H1 (cell line): ENCODE results near the gene ZFAND2B. TPM values are rescaled to one million over a fixed set of nuclear protein-coding genes. Genes with fewer than 3 reads are reported as not detected.

Experiments
- CTCF ChIA-PET: fragments of 300-600 bp; sonication (Branson Sonifier 250); formaldehyde crosslinking; loops from one replicate; lab custom pipeline; 2021; ENCODE audit not compliant: partially characterized antibody; lab: Charles Lee
- POLR2A ChIA-PET: fragments of 300-600 bp; sonication (Branson Sonifier 250); formaldehyde crosslinking; loops from one replicate; lab custom pipeline; 2021; ENCODE audit warnings: inconsistent platforms; ENCODE audit not compliant: partially characterized antibody; lab: Charles Lee
- DNase-seq, 2 experiments: peaks; one replicate each; pipeline versions ENCODE4 v3.0.0 to v3.0.0-alpha.2; 2010 to 2022; ENCODE audit warnings: low spot score in 2 of 2, low read depth in 1 of 2, mixed read lengths in 1 of 2
- FAIRE-seq: peaks from 2 replicates; lab custom pipeline; 2011; peaks lifted over from hg19 to GRCh38; lab: Jason Lieb, UNC
- H2AFZ ChIP-seq: 2 replicates; pipeline ENCODE4 v1.8.1; 2012; ENCODE audit warnings: low read length, inconsistent platforms
- H2AK5ac ChIP-seq: 2 replicates; pipeline ENCODE4 v1.6.1; 2013; ENCODE audit warnings: low read depth, low read length
- H2BK120ac ChIP-seq: replicated peaks from 2 replicates; pipeline ENCODE3; 2013; ENCODE audit warnings: low read depth, low read length, inconsistent platforms
- H2BK12ac ChIP-seq: 2 replicates; pipeline ENCODE4 v1.6.1; 2013; ENCODE audit warnings: low read depth, low read length
- H2BK15ac ChIP-seq: 2 replicates; pipeline ENCODE4 v1.6.1; 2013; ENCODE audit warnings: low read length
- H2BK20ac ChIP-seq: 2 replicates; pipeline ENCODE4 v1.6.1; 2013; ENCODE audit warnings: low read length
- H2BK5ac ChIP-seq: 2 replicates; pipeline ENCODE4 v1.6.1; 2013; ENCODE audit warnings: low read depth, low read length
- H3K14ac ChIP-seq: 2 replicates; pipeline ENCODE4 v1.6.1; 2013; ENCODE audit warnings: inconsistent platforms; ENCODE audit not compliant: insufficient read length
- H3K18ac ChIP-seq: 2 replicates; pipeline ENCODE4 v1.6.1; 2013; ENCODE audit warnings: low read length; ENCODE audit errors: extremely low read depth
- H3K23ac ChIP-seq: 2 replicates; pipeline ENCODE4 v1.6.1; 2013; ENCODE audit warnings: inconsistent platforms; ENCODE audit not compliant: insufficient read length
- H3K23me2 ChIP-seq: 2 replicates; pipeline ENCODE4 v1.6.1; 2013; ENCODE audit warnings: low read depth, low read length
- H3K27ac ChIP-seq: 2 replicates; pipeline ENCODE4 v1.6.1; 2011; ENCODE audit warnings: low read depth, low read length, inconsistent platforms
- H3K27me3 ChIP-seq, 4 experiments: replicated peaks in 1 of 4; 1 replicate in 1 of 4; 2 replicates in 3 of 4; pipeline versions ENCODE4 v1.6.1 to v1.8.1; 2011 to 2013; ENCODE audit warnings: low read length in 3 of 4, mild to moderate bottlenecking in 3 of 4, inconsistent platforms in 2 of 4, mixed read lengths in 2 of 4, moderate library complexity in 1 of 4; ENCODE audit not compliant: control insufficient read depth in 3 of 4, insufficient read depth in 3 of 4; ENCODE audit errors: extremely low read depth in 1 of 4
- H3K36me3 ChIP-seq, 4 experiments: 2 replicates each; pipeline versions ENCODE4 v1.6.1 to v1.8.1; 2011 to 2013; ENCODE audit warnings: mild to moderate bottlenecking in 4 of 4, low read length in 3 of 4, moderate library complexity in 2 of 4, control low read depth in 1 of 4, inconsistent platforms in 1 of 4; ENCODE audit not compliant: insufficient read depth in 4 of 4, control insufficient read depth in 2 of 4
- H3K4ac ChIP-seq: replicated peaks from 2 replicates; pipeline ENCODE3; 2013; ENCODE audit warnings: low read length, low read depth, mixed read lengths, inconsistent platforms; ENCODE audit not compliant: insufficient read length
- H3K4me1 ChIP-seq, 4 experiments: replicated peaks in 1 of 4; 1 replicate in 1 of 4; 2 replicates in 3 of 4; pipeline versions ENCODE4 v1.6.1 to v1.8.1; 2011 to 2013; ENCODE audit warnings: low read length in 3 of 4, inconsistent platforms in 2 of 4, mixed read lengths in 1 of 4; ENCODE audit not compliant: insufficient read depth in 4 of 4, control insufficient read depth in 3 of 4
- H3K4me2 ChIP-seq, 2 experiments: 2 replicates each; pipeline versions ENCODE4 v1.6.1 to v1.8.1; 2011 to 2013; ENCODE audit warnings: low read depth in 2 of 2, low read length in 2 of 2, control low read depth in 1 of 2, inconsistent platforms in 1 of 2, mild to moderate bottlenecking in 1 of 2; ENCODE audit not compliant: insufficient read depth in 1 of 2
- H3K4me3 ChIP-seq, 4 experiments: fragments of 200-600, 300-600 bp in 1 of 4; sonication (generic), shearing (Covaris generic), sonication (Bioruptor Twin) in 1 of 4; 2 replicates each; pipeline versions ENCODE4 v1.5.1 to v1.8.1; 2011 to 2016; ENCODE audit warnings: low read length in 4 of 4, low read depth in 3 of 4, control low read depth in 2 of 4, inconsistent platforms in 2 of 4, mild to moderate bottlenecking in 2 of 4, mixed read lengths in 1 of 4, moderate library complexity in 1 of 4; ENCODE audit not compliant: insufficient read depth in 2 of 4; ENCODE audit errors: extremely low read depth in 1 of 4
- H3K56ac ChIP-seq: replicated peaks from 2 replicates; pipeline ENCODE3; 2013; ENCODE audit warnings: low read depth, mild to moderate bottlenecking, mixed read lengths, low read length, inconsistent platforms; ENCODE audit not compliant: insufficient read length
- H3K79me1 ChIP-seq: 2 replicates; pipeline ENCODE4 v1.6.1; 2013; ENCODE audit warnings: low read depth, low read length, control low read depth
- H3K79me2 ChIP-seq, 2 experiments: 2 replicates each; pipeline versions ENCODE4 v1.6.1 to v1.8.1; 2012 to 2013; ENCODE audit warnings: low read length in 2 of 2, mild to moderate bottlenecking in 2 of 2, inconsistent platforms in 1 of 2; ENCODE audit not compliant: insufficient read depth in 2 of 2, control insufficient read depth in 1 of 2
- H3K9ac ChIP-seq, 4 experiments: replicated peaks in 1 of 4; 1 replicate in 1 of 4; 2 replicates in 3 of 4; pipeline versions ENCODE4 v1.6.1 to v1.8.1; 2011 to 2013; ENCODE audit warnings: low read depth in 3 of 4, low read length in 3 of 4, control low read depth in 2 of 4, mild to moderate bottlenecking in 2 of 4, moderate library complexity in 2 of 4, inconsistent platforms in 1 of 4; ENCODE audit errors: extremely low read depth in 1 of 4
- H3K9me3 ChIP-seq, 2 experiments: 2 replicates each; pipeline versions ENCODE4 v1.6.1 to v1.8.1; 2012 to 2013; ENCODE audit warnings: mild to moderate bottlenecking in 2 of 2, moderate library complexity in 2 of 2, control low read depth in 1 of 2, inconsistent platforms in 1 of 2, low read depth in 1 of 2, low read length in 1 of 2, mixed read lengths in 1 of 2; ENCODE audit not compliant: insufficient read depth in 2 of 2
- H4K20me1 ChIP-seq, 2 experiments: replicated peaks in 1 of 2; 2 replicates each; pipeline versions ENCODE3 to v1.8.1; 2011 to 2013; ENCODE audit warnings: inconsistent platforms in 2 of 2, low read length in 2 of 2, mild to moderate bottlenecking in 1 of 2; ENCODE audit not compliant: insufficient read depth in 2 of 2, control insufficient read depth in 1 of 2
- H4K5ac ChIP-seq: 2 replicates; pipeline ENCODE4 v1.6.1; 2013; ENCODE audit warnings: low read length, low read depth, mixed read lengths, inconsistent platforms; ENCODE audit not compliant: insufficient read length
- H4K8ac ChIP-seq: 2 replicates; pipeline ENCODE4 v1.8.0; 2013; ENCODE audit warnings: mild to moderate bottlenecking, moderate library complexity, low read length, inconsistent platforms; ENCODE audit not compliant: insufficient read depth; ENCODE audit errors: extremely low read depth
- H4K91ac ChIP-seq: replicated peaks from 2 replicates; pipeline ENCODE3; 2013; ENCODE audit warnings: low read length, mixed read lengths, inconsistent platforms; ENCODE audit not compliant: insufficient read length
- ASH2L ChIP-seq: fragments of 200-600, 300-600 bp; sonication (generic); IDR thresholded peaks from one replicate; pipeline ENCODE4 v1.7.1; 2017; ENCODE audit warnings: low read length
- CREB1 ChIP-seq: IDR thresholded peaks from 2 replicates; pipeline ENCODE4 v1.6.1; 2012; ENCODE audit warnings: inconsistent platforms
- HDAC2 ChIP-seq, 2 experiments: fragments of 300-600 bp in 1 of 2; sonication (generic) in 1 of 2; IDR thresholded peaks; 2 replicates each; pipeline ENCODE4 v1.6.1; 2011 to 2012; ENCODE audit warnings: low read depth in 2 of 2, low read length in 2 of 2, mild to moderate bottlenecking in 2 of 2, moderate library complexity in 2 of 2, borderline replicate concordance in 1 of 2, inconsistent platforms in 1 of 2
- JUN ChIP-seq: IDR thresholded peaks from 2 replicates; pipeline ENCODE4 v1.6.1; 2011; ENCODE audit warnings: low read depth, mild to moderate bottlenecking, improper control_type of control experiment, low read length
- KDM5A ChIP-seq: fragments of 200-600 bp; IDR thresholded peaks from 2 replicates; pipeline ENCODE4 v1.7.1; 2012; ENCODE audit warnings: mild to moderate bottlenecking, low read length, inconsistent platforms, mixed read lengths
- MAFK ChIP-seq: IDR thresholded peaks from 2 replicates; pipeline ENCODE4 v1.6.1; 2012; ENCODE audit warnings: low read depth, mild to moderate bottlenecking, improper control_type of control experiment, low read length
- POU5F1 ChIP-seq: IDR thresholded peaks from 2 replicates; pipeline ENCODE4 v1.6.1; 2011; ENCODE audit warnings: low read depth, mild to moderate bottlenecking, low read length, moderate library complexity
- TAF1 ChIP-seq: IDR thresholded peaks from 2 replicates; pipeline ENCODE4 v1.6.1; 2011; ENCODE audit warnings: mild to moderate bottlenecking, low read depth, low read length
- WGBS, 2 experiments: shearing (Covaris generic) in 1 of 2; methylation state at CpG; one replicate each; pipeline versions ENCODE4 v1.1.6 to v1.1.7; 2013 to 2015; ENCODE audit warnings: low lambda C conversion rate in 2 of 2, mixed read lengths in 2 of 2, inconsistent platforms in 1 of 2, low coverage in 1 of 2, missing lambda C conversion rate in 1 of 2; ENCODE audit not compliant: insufficient replicate concordance in 2 of 2, insufficient coverage in 1 of 2, insufficient read length in 1 of 2; ENCODE audit errors: extremely low coverage in 1 of 2, missing lambda C conversion rate in 1 of 2; 5-methylcytosine and 5-hydroxymethylcytosine counted together
- polyA plus RNA-seq, 7 experiments: library from polyadenylated mRNA; depleted of rRNA in 3 of 7; stranded (reverse) in 5 of 7; unstranded in 2 of 7; fragments of >200 nt in 5 of 7; fragments of 200-250 nt in 2 of 7; gene quantifications; 1 replicate in 5 of 7; 2 replicates in 1 of 7; 4 replicates in 1 of 7; pipeline versions ENCODE4 v1.2.1 to v1.2.3, GENCODE V29; 2011 to 2013; ENCODE audit warnings: missing spikeins in 2 of 7, mixed read lengths in 2 of 7
- total RNA-seq: library from RNA; stranded (reverse); fragmentation: NEBNext Ultra II Directional; extraction: Animal tissue kit (Norgen Biotek cat#: 25700); gene quantifications from 2 replicates; pipeline ENCODE4 v1.2.1, GENCODE V29; 2021

Gene ZFAND2B
- total and polyA plus RNA-seq, 2 of the 8 experiments (the other 6 are each of a cell fraction or from before 2014, with no cell fraction given) = 16.0 to 17.9 TPM

- Histone ChIP-seq H2BK15ac (no peak overlapping the region), H2BK12ac (no peak overlapping the region), H3K56ac (no peak overlapping the region), H3K36me3 (peaks cover 0 to 9% (median 5%) of the 10 kb centered on the region in 4 experiments; a peak in 5 of 8 replicates), H3K27me3 (peaks cover 0 to 13% (median 6%) of the 10 kb centered on the region in 4 experiments; a peak in 5 of 7 replicates), H2AK5ac (no peak overlapping the region), H3K27ac (no peak overlapping the region), H4K20me1 (no peaks in the 10 kb centered on the region), H3K4ac (no peak overlapping the region), H3K18ac (no peak overlapping the region), H3K9me3 (no peaks in the 10 kb centered on the region), H3K14ac (no peak overlapping the region), H3K79me1 (peaks cover 8% of the 10 kb centered on the region; the same call in 1 of the 2 replicates), H3K79me2 (peaks cover 0 to 5% of the 10 kb centered on the region in 2 experiments; a peak in 1 of 4 replicates), H4K5ac (no peak overlapping the region), H4K8ac (no peak overlapping the region; the same call in 1 of the 2 replicates), H2AFZ (no peak overlapping the region), H4K91ac (no peak overlapping the region), H3K9ac (no peak overlapping the region), H3K4me2 (no peak overlapping the region), H3K23me2 (peaks cover 13% of the 10 kb centered on the region), H3K4me3 (no peak overlapping the region), H2BK20ac (no peak overlapping the region), H2BK120ac (no peak overlapping the region), H2BK5ac (no peak overlapping the region), H3K4me1 (peaks cover 5 to 14% (median 12%) of the 10 kb centered on the region in 4 experiments), H3K23ac (no peak overlapping the region)
- 89% methylated on average over 17 of the region's 17 CpGs; no CpG with 5 or more reads in 1 of the 2 experiments for WGBS, 2 experiments
- CTCF ChIA-PET = interaction anchor here (0.6 to 6.6 kb wide), 15 partner anchors 9 to 135 kb away, joined by 3 to 118 read pairs (median 4); partner anchors contain the start of genes ABCB6 and DNAJB2
- DNase-seq = no peak
- POLR2A ChIA-PET = interaction anchor here (0.9 to 14.9 kb wide), 7 partner anchors 17 to 270 kb away, joined by 3 to 190 read pairs (median 4); partner anchors contain the start of genes ABCB6, ANKZF1 and ATG9A
- no peak for FAIRE-seq
- no peak for TF ChIP-seq POU5F1
- TF ChIP-seq KDM5A = no peak
- no peak for TF ChIP-seq CREB1
- TF ChIP-seq MAFK = no peak
- TF ChIP-seq HDAC2 (IDR thresholded peaks at IDR 0.05; ENCODE audit: borderline replicate concordance in 1 of 2, low read depth in 2 of 2, low read length in 2 of 2) = no peak
- TF ChIP-seq JUN = no peak
- TF ChIP-seq TAF1 = no peak
- TF ChIP-seq ASH2L = no peak
Measured at GRCh38 chr2:219247678-219248642, 41.4 kb downstream of the ZFAND2B start.
